GM13976 (cell line): Measurements from ENCODE around the gene ARHGAP1.
A peak's percentile ranks its signal among the peaks of the same experiment; 100 is the strongest.

Experiments used
- DNase-seq: peaks from one replicate; pipeline ENCODE4 v3.0.0; 2012; ENCODE audit warnings: low spot score
- CTCF ChIP-seq: IDR thresholded peaks from 2 replicates; pipeline ENCODE4 v1.5.1; 2012; ENCODE audit warnings: borderline replicate concordance, mild to moderate bottlenecking; ENCODE audit not compliant: insufficient read depth; ENCODE audit errors: extremely low read depth, missing control alignments, control extremely low read depth
- in situ Hi-C: fragments of 300-500 bp; cut with MboI; formaldehyde crosslinking; loops from one replicate; pipeline ENCODE4 v1.12.0; 2022; ENCODE audit warnings: low sequenced_read_pairs, mixed read lengths, inconsistent platforms; ENCODE audit not compliant: unreplicated experiment

The ARHGAP1 gene

GRCh38 chr11:46731545-46731944 lies 31.1 kb upstream of the ARHGAP1 start:
- in situ Hi-C loops = no loop called here
- no peak for TF ChIP-seq CTCF
- no peak for DNase-seq

GRCh38 chr11:46729110-46730027 lies 28.9 kb upstream of the ARHGAP1 start:
- DNase-seq = no peak
- no peak for TF ChIP-seq CTCF
- in situ Hi-C loops = no loop called here

- no peak for DNase-seq
- TF ChIP-seq CTCF = no peak
- in situ Hi-C loops = no loop called here
Observed at GRCh38 chr11:46728659-46729040, 28.2 kb upstream of the ARHGAP1 start.

GRCh38 chr11:46727952-46728658 lies 27.7 kb upstream of the ARHGAP1 start:
- DNase-seq = no peak
- TF ChIP-seq CTCF = no peak
- in situ Hi-C loops = no loop called here

GRCh38 chr11:46726206-46726862 lies 25.9 kb upstream of the ARHGAP1 start:
- in situ Hi-C loops = no loop called here
- DNase-seq = peak; percentile 31
- TF ChIP-seq CTCF = no peak
